Heart left ventricle (tissue), 13 donors: Measurements from ENCODE around the gene SPTLC2.

Experiments used
- CTCF ChIP-seq, 12 donors: fragments of 200-600 bp; sonication (generic) in 4 of 12; IDR thresholded peaks; one replicate each; pipeline versions ENCODE4 v1.5.0 to v1.8.0; 2018 to 2022; ENCODE audit warnings: antibody characterized with exemption in 12 of 12, mild to moderate bottlenecking in 5 of 12
- POLR2A ChIP-seq, 2 donors: fragments of 450-650 bp; IDR thresholded peaks; one replicate each; pipeline ENCODE4 v1.6.1; 2017; ENCODE audit warnings: antibody characterized with exemption in 2 of 2, mild to moderate bottlenecking in 2 of 2, moderate library complexity in 2 of 2
- donor health status: ischemic (EF 13 %, LVEDD 7.1; RV severe dilation, severe dysfunction).
- donor health status: DM: no; HTN: yes; CAD: no.
- donor health status: DM: no; HTN: no; CAD: no.
- donor health status: ischemic (EF 25% LVEDD 6.9; RV normal size, moderate dysfunction).
- donor health status: ischemic (EF 25% LVEDD 5.7; RV mildly dilated, moderate dysfunction).
- donor health status: ischemic (EF 35%, LVEDD 5.7; RV mildly dilated, moderate dysfunction).
- donor health status: nonischemic (EF 11% LVEDD 7.7; RV severe dilation, severe dysfunction).
- donor health status: DM: yes; HTN: yes; CAD: no.
- donor health status: PGD.
- donor health status: ischemic (EF 29% LVEDD 5.4; RV normal size, mild dysfunction).
- donor health status: nonischemic (EF 23%, LVEDD 6.1; RV moderate dilation, normal function).

- TF ChIP-seq CTCF (IDR thresholded peaks at IDR 0.05) (no peak), POLR2A (IDR thresholded peaks at IDR 0.05) (no peak)
These were observed 14.4 kb downstream of the SPTLC2 start for GRCh38 chr14:77601846-77602619.
